Measurements from ENCODE around the gene AFF3.

AFF3 gene

GRCh38 chr2:99640635-99641151 lies 501.7 kb downstream of the AFF3 start:
- no peak for DNase-seq (ENCODE audit: low read depth)
- TF ChIP-seq CTCF (IDR thresholded peaks at IDR 0.05; ENCODE audit: insufficient read depth, low read depth, low read length, missing control alignments): no peak
- H3K4me3 ChIP-seq (ENCODE audit: low read length): no peak overlapping the region

GRCh38 chr2:99638791-99639190 lies 503.6 kb downstream of the AFF3 start:
- H3K4me3 ChIP-seq (ENCODE audit: low read length): no peak overlapping the region
- no peak for TF ChIP-seq CTCF (IDR thresholded peaks at IDR 0.05; ENCODE audit: insufficient read depth, low read depth, low read length, missing control alignments)
- no peak for DNase-seq (ENCODE audit: low read depth)

GRCh38 chr2:99637159-99637697 lies 505.2 kb downstream of the AFF3 start:
- TF ChIP-seq CTCF (IDR thresholded peaks at IDR 0.05; ENCODE audit: insufficient read depth, low read depth, low read length, missing control alignments): no peak
- no peak overlapping the region for H3K4me3 ChIP-seq (ENCODE audit: low read length)
- DNase-seq (ENCODE audit: low read depth): no peak

GRCh38 chr2:99636144-99637034 lies 506.0 kb downstream of the AFF3 start:
- TF ChIP-seq CTCF (IDR thresholded peaks at IDR 0.05; ENCODE audit: insufficient read depth, low read depth, low read length, missing control alignments): no peak

GRCh38 chr2:99635710-99636109 lies 506.7 kb downstream of the AFF3 start:
- DNase-seq (ENCODE audit: low read depth): no peak
- no peak for TF ChIP-seq CTCF (IDR thresholded peaks at IDR 0.05; ENCODE audit: insufficient read depth, low read depth, low read length, missing control alignments)
- H3K4me3 ChIP-seq (ENCODE audit: low read length): no peak overlapping the region

More at GRCh38 chr2:99636144-99637034, 506.0 kb downstream of the AFF3 start:
- DNase-seq (ENCODE audit: low read depth): no peak
- no peak overlapping the region for H3K4me3 ChIP-seq (ENCODE audit: low read length)

GRCh38 chr2:99634234-99634633 lies 508.2 kb downstream of the AFF3 start:
- no peak overlapping the region for H3K4me3 ChIP-seq (ENCODE audit: low read length)
- no peak for TF ChIP-seq CTCF (IDR thresholded peaks at IDR 0.05; ENCODE audit: insufficient read depth, low read depth, low read length, missing control alignments)
- DNase-seq (ENCODE audit: low read depth): no peak
